Measurements from ENCODE around the gene LCORL.

DNA sequence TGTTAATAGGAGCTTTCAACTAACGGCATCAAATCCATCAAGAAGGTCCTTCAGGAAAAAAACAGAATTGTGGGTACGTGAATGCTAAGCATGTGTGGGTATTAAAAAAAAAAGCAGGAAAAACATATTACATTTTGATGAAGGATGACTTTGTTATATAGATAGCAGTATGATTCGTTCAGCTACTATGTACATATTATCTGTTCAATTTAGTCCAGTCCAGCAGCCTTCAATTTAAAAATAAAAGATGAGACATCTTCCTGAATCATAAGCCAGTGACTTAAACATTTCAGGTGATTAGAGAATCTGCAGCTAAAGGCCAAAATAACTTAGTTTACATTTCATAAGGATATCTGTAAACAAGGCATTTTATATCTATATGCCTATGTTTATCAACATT is 63.4 kb downstream of the LCORL start:
- TF ChIP-seq POLR2A (IDR thresholded peaks at IDR 0.05) (no peak), CTCF (IDR thresholded peaks at IDR 0.05) (no peak)

Data from body of pancreas (tissue), 4 donors.